Activated B cell treated with CpG ODN at 0.5 μM for 24 hours (primary cell): ENCODE measurements around the gene SLC16A3. TPM values are rescaled to one million over a fixed set of nuclear protein-coding genes. Genes with fewer than 3 reads are reported as not detected.
A peak's percentile ranks its signal among the peaks of the same experiment; 100 is the strongest.

Experiments used
- ATAC-seq: fragments of 200-7000 bp; cut with Tn5 transposase; one replicate; pipeline ENCODE4 v1.10.0; 2021; ENCODE audit warnings: low read depth, mild to moderate bottlenecking, moderate library complexity
- CTCF ChIA-PET: fragments of 350-600 bp; sonication (Branson Sonifier 250); formaldehyde crosslinking; loops from one replicate; lab custom pipeline; 2021; ENCODE audit warnings: antibody characterized with exemption; lab: Charles Lee
- POLR2A ChIA-PET: fragments of 350-600 bp; sonication (Branson Sonifier 250); formaldehyde crosslinking; loops from one replicate; lab custom pipeline; 2021; ENCODE audit warnings: antibody characterized with exemption; lab: Charles Lee
- DNase-seq: peaks from one replicate; pipeline ENCODE4 v3.0.0; 2022
- H3K27ac Mint-ChIP-seq: one replicate; pipeline ENCODE4 v1.8.0; 2020; ENCODE audit warnings: mixed read lengths
- H3K27me3 Mint-ChIP-seq: one replicate; pipeline ENCODE4 v1.8.0; 2021; ENCODE audit warnings: mixed read lengths
- H3K36me3 Mint-ChIP-seq: one replicate; pipeline ENCODE4 v1.8.0; 2021; ENCODE audit warnings: low read depth, mixed read lengths
- H3K4me1 Mint-ChIP-seq: one replicate; pipeline ENCODE4 v1.8.0; 2021; ENCODE audit warnings: mixed read lengths
- H3K4me3 Mint-ChIP-seq: one replicate; pipeline ENCODE4 v1.8.0; 2020; ENCODE audit warnings: mild to moderate bottlenecking, mixed read lengths
- H3K9me3 Mint-ChIP-seq: one replicate; pipeline ENCODE4 v1.8.0; 2020; ENCODE audit warnings: mixed read lengths
- intact Hi-C: fragments of 100-400 bp; cut with micrococcal nuclease; formaldehyde crosslinking; loops from one replicate; pipeline ENCODE4 v1.15.1; 2024
- total RNA-seq: library from RNA; stranded (reverse); gene quantifications from 2 replicates; pipeline ENCODE4 v1.2.3, GENCODE V29; 2022
- TF ChIP-seq, protein P1 (sequence below): fragments of 200-600 bp; IDR thresholded peaks from one replicate; pipeline ENCODE4 v1.8.0; 2022; ENCODE audit warnings: antibody characterized with exemption, mild to moderate bottlenecking

SLC16A3 gene
- total RNA-seq, 1 donor from 2014 or later: 24.6 TPM

GRCh38 chr17:82216301-82217119 is 12.3 kb upstream of the SLC16A3 start:
- Mint-ChIP-seq H3K27ac (peak overlapping the region; percentile 84), H3K4me1 (peaks cover 39% of the 10 kb centered on the region), H3K36me3 (no peaks in the 10 kb centered on the region), H3K9me3 (no peaks in the 10 kb centered on the region), H3K4me3 (peak overlapping the region; percentile 57), H3K27me3 (no peaks in the 10 kb centered on the region)
- ChIA-PET CTCF (interaction anchor here (1.6 kb wide), 1 partner anchor 11 kb away, joined by 7 read pairs; no protein-coding TSS in a partner anchor), POLR2A (interaction anchor here (0.9 to 8.1 kb wide), 5 partner anchors 10 to 179 kb away, joined by 4 to 60 read pairs (median 11); partner anchors contain the start of genes DCXR and SLC16A3)
- DNase-seq: peak; percentile 60
- intact Hi-C loops: loop anchor here (1.0 to 2.0 kb wide), 3 partner anchors 10 to 186 kb away; partner anchors contain the start of gene RAC3
- ATAC-seq: peak; percentile 74
- TF ChIP-seq, protein P1, sequence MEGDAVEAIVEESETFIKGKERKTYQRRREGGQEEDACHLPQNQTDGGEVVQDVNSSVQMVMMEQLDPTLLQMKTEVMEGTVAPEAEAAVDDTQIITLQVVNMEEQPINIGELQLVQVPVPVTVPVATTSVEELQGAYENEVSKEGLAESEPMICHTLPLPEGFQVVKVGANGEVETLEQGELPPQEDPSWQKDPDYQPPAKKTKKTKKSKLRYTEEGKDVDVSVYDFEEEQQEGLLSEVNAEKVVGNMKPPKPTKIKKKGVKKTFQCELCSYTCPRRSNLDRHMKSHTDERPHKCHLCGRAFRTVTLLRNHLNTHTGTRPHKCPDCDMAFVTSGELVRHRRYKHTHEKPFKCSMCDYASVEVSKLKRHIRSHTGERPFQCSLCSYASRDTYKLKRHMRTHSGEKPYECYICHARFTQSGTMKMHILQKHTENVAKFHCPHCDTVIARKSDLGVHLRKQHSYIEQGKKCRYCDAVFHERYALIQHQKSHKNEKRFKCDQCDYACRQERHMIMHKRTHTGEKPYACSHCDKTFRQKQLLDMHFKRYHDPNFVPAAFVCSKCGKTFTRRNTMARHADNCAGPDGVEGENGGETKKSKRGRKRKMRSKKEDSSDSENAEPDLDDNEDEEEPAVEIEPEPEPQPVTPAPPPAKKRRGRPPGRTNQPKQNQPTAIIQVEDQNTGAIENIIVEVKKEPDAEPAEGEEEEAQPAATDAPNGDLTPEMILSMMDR: no peak

GRCh38 chr17:82217120-82217529 is 11.7 kb upstream of the SLC16A3 start:
- POLR2A ChIA-PET: interaction anchor here (1.3 to 8.1 kb wide), 4 partner anchors 11 to 180 kb away, joined by 4 to 60 read pairs (median 12); partner anchors contain the start of genes DCXR and SLC16A3
- H3K4me1 Mint-ChIP-seq: peaks cover 34% of the 10 kb centered on the region
- H3K27ac Mint-ChIP-seq: peak overlapping the region; percentile 84
- no peaks in the 10 kb centered on the region for H3K27me3 Mint-ChIP-seq
- TF ChIP-seq, protein P1: no peak
- H3K36me3 Mint-ChIP-seq: no peaks in the 10 kb centered on the region
- peak overlapping the region; percentile 57 for H3K4me3 Mint-ChIP-seq
- CTCF ChIA-PET: no interaction called here
- H3K9me3 Mint-ChIP-seq: no peaks in the 10 kb centered on the region
- intact Hi-C loops: loop anchor here (2.0 kb wide), 1 partner anchor 186 kb away; the partner anchor contains the start of gene RAC3
- DNase-seq: no peak
- no peak for ATAC-seq

DNA sequence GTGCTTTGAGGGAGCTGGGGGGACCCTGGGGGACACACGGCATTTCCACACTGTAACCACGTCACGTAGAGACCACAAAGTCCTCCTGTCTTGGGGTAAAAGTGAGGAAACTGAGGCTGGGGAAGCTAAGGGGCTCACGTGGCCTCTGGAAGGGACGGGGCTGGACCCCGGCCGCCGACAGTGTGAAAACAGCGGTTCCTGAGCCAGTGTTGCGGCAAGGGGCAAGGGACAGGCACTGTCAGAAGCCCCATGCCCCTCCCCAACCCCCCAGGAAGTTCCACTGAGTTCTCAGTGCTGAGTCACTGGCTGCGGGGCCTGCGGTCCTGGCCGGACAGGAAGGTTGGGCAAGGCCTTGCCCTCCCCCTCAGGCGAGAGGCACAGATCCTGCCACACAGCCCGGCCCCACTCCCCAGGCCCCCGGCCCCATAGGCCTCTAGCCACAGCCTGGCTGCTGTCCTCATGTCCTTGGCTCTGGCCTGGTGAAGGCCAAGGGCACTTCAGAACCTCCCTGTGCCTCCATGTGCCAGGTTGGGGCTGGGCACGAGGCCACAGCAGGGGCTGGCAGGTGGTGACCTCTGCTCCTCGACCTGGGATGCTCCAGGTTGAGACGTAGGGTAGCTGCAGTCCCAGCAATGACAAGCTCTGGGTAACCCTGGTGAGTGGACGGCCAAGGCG is 11.2 kb upstream of the SLC16A3 start:
- CTCF ChIA-PET: no interaction called here
- H3K27ac Mint-ChIP-seq: no peak overlapping the region
- intact Hi-C loops: loop anchor here (2.0 kb wide), 1 partner anchor 187 kb away; the partner anchor contains the start of gene RAC3
- DNase-seq (no peak), ATAC-seq (no peak)
- no peaks in the 10 kb centered on the region for H3K36me3 Mint-ChIP-seq
- H3K9me3 Mint-ChIP-seq: no peaks in the 10 kb centered on the region
- H3K27me3 Mint-ChIP-seq: no peaks in the 10 kb centered on the region
- peaks cover 33% of the 10 kb centered on the region for H3K4me1 Mint-ChIP-seq
- TF ChIP-seq, protein P1: no peak
- no peak overlapping the region for H3K4me3 Mint-ChIP-seq
- POLR2A ChIA-PET: interaction anchor here (8.1 kb wide), 1 partner anchor 12 kb away, joined by 60 read pairs; the partner anchor contains the start of gene SLC16A3

- Mint-ChIP-seq H3K36me3 (no peaks in the 10 kb centered on the region), H3K4me1 (peaks cover 30% of the 10 kb centered on the region), H3K27ac (no peak overlapping the region), H3K27me3 (no peaks in the 10 kb centered on the region), H3K9me3 (no peaks in the 10 kb centered on the region), H3K4me3 (no peak overlapping the region)
- DNase-seq: no peak
- intact Hi-C loops: no loop called here
- ChIA-PET POLR2A (interaction anchor here (8.1 kb wide), 1 partner anchor 11 kb away, joined by 60 read pairs; the partner anchor contains the start of gene SLC16A3), CTCF (no interaction called here)
- TF ChIP-seq, protein P1: no peak
- no peak for ATAC-seq
Measured at GRCh38 chr17:82218349-82219075, 10.3 kb upstream of the SLC16A3 start.
